ENCODE measurements around the gene NF2. TPM values are rescaled to one million over a fixed set of nuclear protein-coding genes. Genes with fewer than 3 reads are reported as not detected.

NF2 gene
- total and polyA plus RNA-seq, 2 of the 8 experiments (the other 6 are each of a cell fraction or from before 2014, with no cell fraction given), result 17.6 to 53.6 TPM

GRCh38 chr22:29587938-29588699 lies 15.3 kb upstream of the NF2 start (continued):
- TF ChIP-seq BRCA1 (IDR thresholded peaks at IDR 0.05; ENCODE audit: low read depth, low read length), result no peak
- TF ChIP-seq, protein P1, sequence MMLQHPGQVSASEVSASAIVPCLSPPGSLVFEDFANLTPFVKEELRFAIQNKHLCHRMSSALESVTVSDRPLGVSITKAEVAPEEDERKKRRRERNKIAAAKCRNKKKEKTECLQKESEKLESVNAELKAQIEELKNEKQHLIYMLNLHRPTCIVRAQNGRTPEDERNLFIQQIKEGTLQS (IDR thresholded peaks at IDR 0.05; ENCODE audit: insufficient read depth, low read depth, low read length), result no peak
- TF ChIP-seq KDM5A (IDR thresholded peaks at IDR 0.05; ENCODE audit: low read length), result no peak
